Osteocyte (in vitro differentiated cells): ENCODE measurements around the gene ABCC1. TPM values are rescaled to one million over a fixed set of nuclear protein-coding genes. Genes with fewer than 3 reads are reported as not detected.
A peak's percentile ranks its signal among the peaks of the same experiment; 100 is the strongest.

Source experiments
- DNase-seq: peaks from one replicate; pipeline ENCODE4 v3.0.0; 2021; ENCODE audit warnings: mixed read lengths; ENCODE audit not compliant: unreplicated experiment; ENCODE audit errors: extremely low spot score
- H3K27ac Mint-ChIP-seq: one replicate; pipeline ENCODE4 v1.8.0; 2021; ENCODE audit warnings: mild to moderate bottlenecking, mixed read lengths; ENCODE audit not compliant: unreplicated experiment
- H3K27me3 Mint-ChIP-seq: one replicate; pipeline ENCODE4 v1.8.0; 2021; ENCODE audit warnings: mixed read lengths; ENCODE audit not compliant: unreplicated experiment
- H3K36me3 Mint-ChIP-seq: one replicate; pipeline ENCODE4 v1.8.0; 2021; ENCODE audit warnings: mixed read lengths; ENCODE audit not compliant: unreplicated experiment
- H3K4me1 Mint-ChIP-seq: one replicate; pipeline ENCODE4 v1.8.0; 2021; ENCODE audit warnings: mixed read lengths; ENCODE audit not compliant: unreplicated experiment
- H3K4me3 Mint-ChIP-seq: one replicate; pipeline ENCODE4 v1.8.0; 2021; ENCODE audit warnings: mild to moderate bottlenecking, moderate library complexity, mixed read lengths; ENCODE audit not compliant: unreplicated experiment
- H3K9me3 Mint-ChIP-seq: one replicate; pipeline ENCODE4 v1.8.0; 2021; ENCODE audit warnings: mixed read lengths; ENCODE audit not compliant: unreplicated experiment
- total RNA-seq: library from RNA; stranded (reverse); gene quantifications from 2 replicates; pipeline ENCODE4 v1.2.1, GENCODE V29; 2021
- TF ChIP-seq, protein P1 (sequence below): fragments of 200-600 bp; sonication (generic); IDR thresholded peaks from 2 replicates; pipeline ENCODE4 v1.5.0; 2021; ENCODE audit warnings: antibody characterized with exemption, mild to moderate bottlenecking, moderate library complexity

Gene ABCC1
- total RNA-seq, 1 donor from 2014 or later = 256 TPM

DNA sequence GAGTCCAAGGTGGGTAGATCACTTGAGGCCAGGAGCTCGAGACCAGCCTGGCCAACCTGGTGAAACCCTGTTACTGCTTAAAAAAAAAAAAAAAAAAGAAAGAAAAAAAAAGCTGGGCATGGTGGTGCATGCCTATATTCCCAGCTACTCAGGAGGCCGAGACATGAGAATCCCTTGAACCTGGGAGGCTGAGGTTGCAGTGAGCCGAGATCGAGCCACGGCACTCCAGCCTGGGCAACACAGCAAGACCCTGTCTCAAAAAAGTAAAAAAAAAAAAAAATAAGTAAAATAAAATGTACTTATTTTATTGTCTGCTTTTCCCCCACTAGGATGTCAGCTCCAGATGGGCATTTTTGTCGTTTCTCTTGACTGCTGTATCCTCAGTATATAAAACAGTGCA lies 107.7 kb downstream of the ABCC1 start:
- TF ChIP-seq, protein P1, sequence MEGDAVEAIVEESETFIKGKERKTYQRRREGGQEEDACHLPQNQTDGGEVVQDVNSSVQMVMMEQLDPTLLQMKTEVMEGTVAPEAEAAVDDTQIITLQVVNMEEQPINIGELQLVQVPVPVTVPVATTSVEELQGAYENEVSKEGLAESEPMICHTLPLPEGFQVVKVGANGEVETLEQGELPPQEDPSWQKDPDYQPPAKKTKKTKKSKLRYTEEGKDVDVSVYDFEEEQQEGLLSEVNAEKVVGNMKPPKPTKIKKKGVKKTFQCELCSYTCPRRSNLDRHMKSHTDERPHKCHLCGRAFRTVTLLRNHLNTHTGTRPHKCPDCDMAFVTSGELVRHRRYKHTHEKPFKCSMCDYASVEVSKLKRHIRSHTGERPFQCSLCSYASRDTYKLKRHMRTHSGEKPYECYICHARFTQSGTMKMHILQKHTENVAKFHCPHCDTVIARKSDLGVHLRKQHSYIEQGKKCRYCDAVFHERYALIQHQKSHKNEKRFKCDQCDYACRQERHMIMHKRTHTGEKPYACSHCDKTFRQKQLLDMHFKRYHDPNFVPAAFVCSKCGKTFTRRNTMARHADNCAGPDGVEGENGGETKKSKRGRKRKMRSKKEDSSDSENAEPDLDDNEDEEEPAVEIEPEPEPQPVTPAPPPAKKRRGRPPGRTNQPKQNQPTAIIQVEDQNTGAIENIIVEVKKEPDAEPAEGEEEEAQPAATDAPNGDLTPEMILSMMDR = no peak
- H3K27me3 Mint-ChIP-seq = no peaks in the 10 kb centered on the region
- H3K27ac Mint-ChIP-seq = no peak overlapping the region
- peaks cover 49% of the 10 kb centered on the region for H3K36me3 Mint-ChIP-seq
- no peak overlapping the region for H3K4me3 Mint-ChIP-seq
- H3K9me3 Mint-ChIP-seq = no peaks in the 10 kb centered on the region
- no peak for DNase-seq
- no peaks in the 10 kb centered on the region for H3K4me1 Mint-ChIP-seq

GRCh38 chr16:16059160-16059559 lies 109.7 kb downstream of the ABCC1 start:
- H3K27me3 Mint-ChIP-seq = no peaks in the 10 kb centered on the region
- TF ChIP-seq, protein P1 = no peak
- no peaks in the 10 kb centered on the region for H3K9me3 Mint-ChIP-seq
- peaks cover 49% of the 10 kb centered on the region for H3K36me3 Mint-ChIP-seq
- H3K27ac Mint-ChIP-seq = no peak overlapping the region
- no peak for DNase-seq
- H3K4me3 Mint-ChIP-seq = no peak overlapping the region
- H3K4me1 Mint-ChIP-seq = no peaks in the 10 kb centered on the region

GRCh38 chr16:16059895-16060590 lies 110.6 kb downstream of the ABCC1 start:
- Mint-ChIP-seq H3K9me3 (no peaks in the 10 kb centered on the region), H3K36me3 (peaks cover 48% of the 10 kb centered on the region), H3K27ac (peak overlapping the region; percentile 44), H3K4me1 (no peaks in the 10 kb centered on the region), H3K27me3 (no peaks in the 10 kb centered on the region), H3K4me3 (no peak overlapping the region)
- TF ChIP-seq, protein P1 = no peak
- no peak for DNase-seq

GRCh38 chr16:16062023-16062937 lies 112.9 kb downstream of the ABCC1 start:
- Mint-ChIP-seq H3K27me3 (no peaks in the 10 kb centered on the region), H3K4me1 (no peaks in the 10 kb centered on the region), H3K9me3 (no peaks in the 10 kb centered on the region), H3K36me3 (peaks cover 54% of the 10 kb centered on the region), H3K27ac (no peak overlapping the region), H3K4me3 (no peak overlapping the region)
- TF ChIP-seq, protein P1 = no peak
- DNase-seq = no peak

DNA sequence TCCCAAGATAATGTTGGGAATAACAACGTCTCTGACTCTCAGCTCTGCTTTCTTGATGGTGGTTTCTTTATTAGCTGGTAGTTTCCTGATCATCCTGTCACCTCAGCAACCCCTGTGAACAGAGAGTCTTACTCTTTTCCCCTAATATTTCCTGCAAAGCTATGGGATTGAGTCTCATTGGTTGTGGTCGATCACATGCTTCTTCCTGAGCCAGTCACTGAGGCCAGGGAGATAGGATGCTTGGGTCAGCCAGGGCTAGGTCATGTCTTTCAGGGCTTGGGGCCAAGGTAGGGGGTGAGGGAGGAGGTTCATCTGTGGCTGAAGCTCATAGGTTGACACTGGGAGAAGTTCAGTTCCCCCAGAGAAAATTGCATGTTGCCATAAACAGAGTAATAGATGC lies 114.3 kb downstream of the ABCC1 start:
- Mint-ChIP-seq H3K4me1 (peaks cover 3% of the 10 kb centered on the region), H3K27me3 (no peaks in the 10 kb centered on the region), H3K27ac (no peak overlapping the region), H3K4me3 (no peak overlapping the region), H3K36me3 (peaks cover 61% of the 10 kb centered on the region), H3K9me3 (no peaks in the 10 kb centered on the region)
- DNase-seq = no peak
- TF ChIP-seq, protein P1 = no peak
